Breast epithelium (tissue), 3 donors: ENCODE results near the gene RAB6A.
"Not testable (repeated sequence)": the region's sequence is repeated elsewhere in the genome, so short reads cannot be mapped to it uniquely, and the experiment has no call there.

Source experiments
- POLR2AphosphoS5 ChIP-seq, 3 donors: sonication (generic); formaldehyde crosslinking; IDR thresholded peaks; one replicate each; pipeline ENCODE4 v1.6.1; 2017; ENCODE audit warnings: antibody characterized with exemption in 3 of 3
- TF ChIP-seq, protein P1 (sequence below), 3 donors: fragments of 450-650 bp; IDR thresholded peaks; one replicate each; pipeline ENCODE4 v1.5.1; 2016 to 2017; ENCODE audit warnings: antibody characterized with exemption in 3 of 3, mild to moderate bottlenecking in 3 of 3, moderate library complexity in 3 of 3

DNA sequence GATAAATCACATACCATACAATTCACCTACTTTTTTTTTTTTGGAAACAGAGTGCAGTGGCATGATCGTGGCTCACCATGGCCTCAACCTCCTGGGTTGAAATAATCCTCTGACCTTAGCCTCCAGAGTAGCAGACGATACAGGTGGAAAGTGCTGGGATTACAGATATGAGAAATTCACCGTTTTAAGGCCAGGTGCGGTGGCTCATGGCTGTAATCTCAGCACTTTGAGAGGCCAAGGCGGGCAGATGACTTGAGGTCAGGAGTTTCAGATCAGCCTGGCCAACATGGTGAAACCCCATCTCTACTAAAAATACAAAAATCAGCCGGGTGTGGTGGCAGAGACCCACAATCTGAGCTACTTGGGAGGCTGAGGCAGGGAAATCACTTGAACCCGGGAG, 24.9 kb downstream of the RAB6A start:
- TF ChIP-seq, protein P1, sequence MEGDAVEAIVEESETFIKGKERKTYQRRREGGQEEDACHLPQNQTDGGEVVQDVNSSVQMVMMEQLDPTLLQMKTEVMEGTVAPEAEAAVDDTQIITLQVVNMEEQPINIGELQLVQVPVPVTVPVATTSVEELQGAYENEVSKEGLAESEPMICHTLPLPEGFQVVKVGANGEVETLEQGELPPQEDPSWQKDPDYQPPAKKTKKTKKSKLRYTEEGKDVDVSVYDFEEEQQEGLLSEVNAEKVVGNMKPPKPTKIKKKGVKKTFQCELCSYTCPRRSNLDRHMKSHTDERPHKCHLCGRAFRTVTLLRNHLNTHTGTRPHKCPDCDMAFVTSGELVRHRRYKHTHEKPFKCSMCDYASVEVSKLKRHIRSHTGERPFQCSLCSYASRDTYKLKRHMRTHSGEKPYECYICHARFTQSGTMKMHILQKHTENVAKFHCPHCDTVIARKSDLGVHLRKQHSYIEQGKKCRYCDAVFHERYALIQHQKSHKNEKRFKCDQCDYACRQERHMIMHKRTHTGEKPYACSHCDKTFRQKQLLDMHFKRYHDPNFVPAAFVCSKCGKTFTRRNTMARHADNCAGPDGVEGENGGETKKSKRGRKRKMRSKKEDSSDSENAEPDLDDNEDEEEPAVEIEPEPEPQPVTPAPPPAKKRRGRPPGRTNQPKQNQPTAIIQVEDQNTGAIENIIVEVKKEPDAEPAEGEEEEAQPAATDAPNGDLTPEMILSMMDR (IDR thresholded peaks at IDR 0.05): not testable (repeated sequence)
- not testable (repeated sequence) for TF ChIP-seq POLR2AphosphoS5 (IDR thresholded peaks at IDR 0.05)
